DMS79 (cell line): ENCODE data around the gene VEGFB.

ENCODE experiments used
- DNase-seq: peaks from one replicate; lab custom pipeline; 2025; lab: John Stamatoyannopoulos, UW

The VEGFB gene

GRCh38 chr11:64247729-64248531 lies 13.5 kb downstream of the VEGFB start:
- DNase-seq: no peak

- DNase-seq: no peak
These were observed 14.2 kb downstream of the VEGFB start for GRCh38 chr11:64248578-64248977.

DNA sequence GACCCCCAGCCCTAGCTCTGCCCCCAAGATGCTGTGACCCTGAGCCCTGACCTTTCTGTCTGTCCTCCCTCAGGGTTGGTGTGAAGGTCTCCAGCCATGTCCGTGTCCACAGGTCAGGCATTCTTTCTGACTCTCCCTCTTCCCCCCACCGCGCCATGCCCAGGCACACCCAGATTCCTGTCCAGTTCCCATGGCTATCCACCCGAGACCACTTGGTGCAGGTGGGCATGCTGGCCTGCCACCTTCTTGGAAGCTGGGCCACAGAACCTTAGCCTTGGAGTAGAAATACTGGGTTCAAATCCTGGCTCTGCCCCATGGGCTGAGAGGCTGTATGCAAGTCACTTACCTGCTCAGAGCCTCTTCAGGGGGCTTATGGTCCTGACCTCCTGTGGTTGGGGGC lies 14.7 kb downstream of the VEGFB start:
- DNase-seq: no peak

- no peak for DNase-seq
These were observed 15.4 kb downstream of the VEGFB start for GRCh38 chr11:64249563-64250414.

GRCh38 chr11:64250415-64251015 lies 16.1 kb downstream of the VEGFB start:
- peak; percentile 49 for DNase-seq

- DNase-seq: no peak
These were observed 16.8 kb downstream of the VEGFB start, which contains the start of gene PLCB3 for GRCh38 chr11:64251016-64251752. PLCB3 (plus strand) TSS chr11:64251530; CDS start chr11:64251650, 120 bp downstream.

DNA sequence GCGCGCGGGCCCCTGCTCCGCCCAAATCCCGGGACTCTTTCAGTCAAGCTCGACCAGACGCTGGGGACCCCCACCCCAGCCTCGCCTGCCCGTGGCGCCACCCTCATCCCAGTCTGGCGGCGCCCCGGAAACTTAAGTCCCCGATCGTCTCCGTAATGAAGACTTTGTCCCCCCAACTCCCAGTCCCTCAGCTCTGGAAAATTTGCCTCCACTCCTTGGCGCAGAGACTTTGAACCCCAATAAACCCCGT lies 17.3 kb downstream of the VEGFB start:
- DNase-seq: no peak

GRCh38 chr11:64252003-64252872 lies 17.9 kb downstream of the VEGFB start:
- no peak for DNase-seq

GRCh38 chr11:64253043-64253442 lies 18.7 kb downstream of the VEGFB start:
- no peak for DNase-seq

- no peak for DNase-seq
These were observed 19.1 kb downstream of the VEGFB start for GRCh38 chr11:64253481-64253880.

GRCh38 chr11:64254326-64254725 lies 19.9 kb downstream of the VEGFB start:
- DNase-seq: no peak

DNA sequence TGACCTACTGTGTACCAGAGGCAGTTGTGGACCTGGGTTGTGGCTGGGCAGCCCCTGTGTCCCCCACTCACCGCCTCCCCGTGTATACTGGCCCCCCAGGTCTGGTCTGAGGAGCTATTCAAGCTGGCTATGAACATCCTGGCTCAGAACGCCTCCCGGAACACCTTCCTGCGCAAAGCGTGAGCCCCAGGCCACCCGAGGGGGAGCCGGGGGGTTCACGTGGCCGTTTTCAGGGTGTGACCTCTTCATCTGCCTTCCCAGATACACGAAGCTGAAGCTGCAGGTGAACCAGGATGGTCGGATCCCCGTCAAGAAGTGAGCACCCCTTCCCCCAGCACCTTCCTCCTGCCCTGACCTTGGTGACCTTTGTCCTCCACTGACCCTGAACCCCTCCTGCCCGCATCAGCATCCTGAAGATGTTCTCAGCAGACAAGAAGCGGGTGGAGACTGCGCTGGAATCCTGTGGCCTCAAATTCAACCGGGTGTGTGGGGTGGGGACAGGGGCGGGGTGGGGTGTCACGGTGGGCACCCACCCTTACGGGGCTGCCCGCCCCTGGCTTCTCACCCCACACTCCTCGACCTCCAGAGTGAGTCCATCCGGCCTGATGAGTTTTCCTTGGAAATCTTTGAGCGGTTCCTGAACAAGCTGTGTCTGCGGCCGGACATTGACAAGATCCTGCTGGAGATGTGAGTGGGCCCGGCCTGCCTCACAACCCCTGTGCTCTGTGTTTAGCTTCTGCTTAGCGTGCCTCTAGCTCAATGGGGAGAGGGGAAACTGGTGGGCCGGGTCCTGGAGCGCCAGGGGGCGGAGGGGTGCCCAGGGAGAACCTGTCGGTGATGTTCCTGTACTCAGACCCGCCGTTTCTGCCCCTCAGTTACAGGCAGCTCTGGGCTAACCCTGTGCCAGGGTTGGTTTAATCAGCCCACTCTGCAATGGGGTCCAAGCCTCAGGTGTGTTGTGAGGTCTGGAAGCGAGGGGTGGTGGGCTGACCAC lies 21.0 kb downstream of the VEGFB start:
- DNase-seq: no peak

DNA sequence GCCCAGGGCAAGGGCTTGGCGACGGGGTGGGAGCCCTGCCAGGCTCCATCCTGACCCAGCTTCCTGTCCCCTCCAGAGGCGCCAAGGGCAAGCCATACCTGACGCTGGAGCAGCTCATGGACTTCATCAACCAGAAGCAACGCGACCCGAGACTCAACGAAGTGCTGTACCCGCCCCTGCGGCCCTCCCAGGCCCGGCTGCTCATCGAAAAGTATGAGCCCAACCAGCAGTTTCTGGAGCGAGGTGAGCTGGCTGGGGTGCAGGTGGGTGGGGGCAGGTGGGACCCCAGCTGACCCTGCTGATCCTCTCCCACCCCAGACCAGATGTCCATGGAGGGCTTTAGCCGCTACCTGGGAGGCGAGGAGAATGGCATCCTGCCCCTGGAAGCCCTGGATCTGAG lies 21.9 kb downstream of the VEGFB start:
- no peak for DNase-seq

- DNase-seq: no peak
These were observed 24.0 kb downstream of the VEGFB start for GRCh38 chr11:64258356-64258755.

- no peak for DNase-seq
These were observed 24.7 kb downstream of the VEGFB start for GRCh38 chr11:64258946-64259532.

DNA sequence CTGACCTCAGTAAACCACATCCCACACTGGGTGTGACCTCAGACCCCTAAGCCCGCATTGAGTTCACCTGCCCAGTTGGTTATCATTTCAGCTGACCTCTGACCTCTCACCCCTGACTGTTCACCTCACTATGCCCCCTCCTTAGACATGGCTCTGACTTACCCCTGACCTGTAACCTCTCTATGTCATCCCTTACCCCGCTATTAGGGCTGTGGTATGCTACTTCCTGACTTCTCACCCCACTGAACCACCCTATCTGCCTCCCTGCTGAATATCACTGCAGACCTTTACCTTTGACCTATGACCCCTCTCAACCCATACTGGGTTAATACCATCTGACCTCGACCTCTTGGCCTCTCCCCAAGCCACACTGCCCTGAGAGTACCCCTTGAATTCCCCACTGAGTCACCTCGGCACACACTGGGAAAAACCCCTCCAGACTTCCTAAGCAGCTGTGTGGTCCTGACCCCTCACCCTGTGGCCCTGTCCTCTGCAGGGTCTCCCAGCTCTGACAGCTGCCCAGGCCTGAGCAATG lies 25.2 kb downstream of the VEGFB start:
- no peak for DNase-seq

GRCh38 chr11:64260147-64260708 lies 25.8 kb downstream of the VEGFB start:
- DNase-seq: no peak

- no peak for DNase-seq
These were observed 27.2 kb downstream of the VEGFB start for GRCh38 chr11:64261556-64262080.
